ENCODE results near the gene GHR.

GHR gene

DNA sequence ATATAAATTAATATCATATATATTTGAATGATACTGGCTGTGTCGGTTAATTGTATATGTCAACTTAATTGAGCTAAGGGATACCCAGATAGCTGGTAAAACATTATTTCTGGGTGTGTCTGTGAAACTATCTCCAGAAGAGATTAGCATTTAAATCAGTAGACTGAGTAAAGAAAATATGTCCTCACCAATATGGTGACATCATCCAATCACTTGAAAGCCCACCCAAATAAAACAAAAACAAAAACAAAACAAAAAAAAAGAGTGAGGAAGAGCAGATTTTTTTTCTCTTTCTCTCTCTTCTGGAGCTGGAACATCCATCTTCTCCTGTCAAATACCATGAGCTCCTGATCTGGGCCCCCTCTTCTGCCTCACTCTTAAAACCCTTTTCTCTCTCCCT lies 317.7 kb downstream of the GHR start:
- ATAC-seq = no peak
- TF ChIP-seq ESRRG (CRISPR knock-in tag; IDR thresholded peaks at IDR 0.05) (no peak), TCF4 (CRISPR knock-in tag; IDR thresholded peaks at IDR 0.05; ENCODE audit: borderline replicate concordance) (no peak), GLIS3 (CRISPR knock-in tag; IDR thresholded peaks at IDR 0.05) (no peak)
- TF ChIP-seq, protein P1, sequence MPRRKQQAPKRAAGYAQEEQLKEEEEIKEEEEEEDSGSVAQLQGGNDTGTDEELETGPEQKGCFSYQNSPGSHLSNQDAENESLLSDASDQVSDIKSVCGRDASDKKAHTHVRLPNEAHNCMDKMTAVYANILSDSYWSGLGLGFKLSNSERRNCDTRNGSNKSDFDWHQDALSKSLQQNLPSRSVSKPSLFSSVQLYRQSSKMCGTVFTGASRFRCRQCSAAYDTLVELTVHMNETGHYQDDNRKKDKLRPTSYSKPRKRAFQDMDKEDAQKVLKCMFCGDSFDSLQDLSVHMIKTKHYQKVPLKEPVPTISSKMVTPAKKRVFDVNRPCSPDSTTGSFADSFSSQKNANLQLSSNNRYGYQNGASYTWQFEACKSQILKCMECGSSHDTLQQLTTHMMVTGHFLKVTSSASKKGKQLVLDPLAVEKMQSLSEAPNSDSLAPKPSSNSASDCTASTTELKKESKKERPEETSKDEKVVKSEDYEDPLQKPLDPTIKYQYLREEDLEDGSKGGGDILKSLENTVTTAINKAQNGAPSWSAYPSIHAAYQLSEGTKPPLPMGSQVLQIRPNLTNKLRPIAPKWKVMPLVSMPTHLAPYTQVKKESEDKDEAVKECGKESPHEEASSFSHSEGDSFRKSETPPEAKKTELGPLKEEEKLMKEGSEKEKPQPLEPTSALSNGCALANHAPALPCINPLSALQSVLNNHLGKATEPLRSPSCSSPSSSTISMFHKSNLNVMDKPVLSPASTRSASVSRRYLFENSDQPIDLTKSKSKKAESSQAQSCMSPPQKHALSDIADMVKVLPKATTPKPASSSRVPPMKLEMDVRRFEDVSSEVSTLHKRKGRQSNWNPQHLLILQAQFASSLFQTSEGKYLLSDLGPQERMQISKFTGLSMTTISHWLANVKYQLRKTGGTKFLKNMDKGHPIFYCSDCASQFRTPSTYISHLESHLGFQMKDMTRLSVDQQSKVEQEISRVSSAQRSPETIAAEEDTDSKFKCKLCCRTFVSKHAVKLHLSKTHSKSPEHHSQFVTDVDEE (CRISPR knock-in tag; IDR thresholded peaks at IDR 0.05) = no peak
- TF ChIP-seq, protein P2, sequence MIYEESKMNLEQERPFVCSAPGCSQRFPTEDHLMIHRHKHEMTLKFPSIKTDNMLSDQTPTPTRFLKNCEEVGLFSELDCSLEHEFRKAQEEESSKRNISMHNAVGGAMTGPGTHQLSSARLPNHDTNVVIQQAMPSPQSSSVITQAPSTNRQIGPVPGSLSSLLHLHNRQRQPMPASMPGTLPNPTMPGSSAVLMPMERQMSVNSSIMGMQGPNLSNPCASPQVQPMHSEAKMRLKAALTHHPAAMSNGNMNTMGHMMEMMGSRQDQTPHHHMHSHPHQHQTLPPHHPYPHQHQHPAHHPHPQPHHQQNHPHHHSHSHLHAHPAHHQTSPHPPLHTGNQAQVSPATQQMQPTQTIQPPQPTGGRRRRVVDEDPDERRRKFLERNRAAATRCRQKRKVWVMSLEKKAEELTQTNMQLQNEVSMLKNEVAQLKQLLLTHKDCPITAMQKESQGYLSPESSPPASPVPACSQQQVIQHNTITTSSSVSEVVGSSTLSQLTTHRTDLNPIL (CRISPR knock-in tag; IDR thresholded peaks at IDR 0.05; ENCODE audit: low read depth) = no peak

GRCh38 chr5:42745426-42745825 lies 322.2 kb downstream of the GHR start:
- ATAC-seq = no peak

DNA sequence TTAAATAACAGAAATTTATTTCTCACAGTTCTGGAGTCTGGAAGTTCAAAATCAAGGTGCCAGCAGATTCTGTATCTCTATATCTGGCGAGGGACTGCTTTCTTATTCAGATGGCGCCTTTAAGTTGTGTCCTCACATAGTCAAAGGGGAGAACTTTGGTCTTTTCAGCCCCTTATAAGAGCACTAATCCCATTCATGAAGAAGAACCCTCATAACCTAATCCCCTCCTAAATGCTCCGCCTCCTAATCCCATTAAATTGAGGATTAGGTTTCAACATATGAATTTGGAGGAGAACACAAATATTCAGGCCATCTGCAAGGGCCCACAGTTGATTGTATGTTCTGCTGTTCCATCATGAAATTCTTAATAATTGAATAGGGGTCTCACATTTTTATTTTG lies 322.6 kb downstream of the GHR start:
- ATAC-seq = no peak
- TF ChIP-seq ZC3H10 (CRISPR knock-in tag; IDR thresholded peaks at IDR 0.05) (no peak), ZNF70 (CRISPR knock-in tag; IDR thresholded peaks at IDR 0.05) (no peak), SNAI2 (CRISPR knock-in tag; IDR thresholded peaks at IDR 0.05) (no peak), ISL1 (CRISPR knock-in tag; IDR thresholded peaks at IDR 0.05) (no peak), TCF4 (CRISPR knock-in tag; IDR thresholded peaks at IDR 0.05; ENCODE audit: borderline replicate concordance) (no peak), ZNF565 (CRISPR knock-in tag; conservative IDR thresholded peaks at IDR 0.05; ENCODE audit: low read depth) (no peak), OSR1 (CRISPR knock-in tag; IDR thresholded peaks at IDR 0.05) (no peak), ZFP30 (CRISPR knock-in tag; IDR thresholded peaks at IDR 0.05) (no peak), TOX (CRISPR knock-in tag; IDR thresholded peaks at IDR 0.05; ENCODE audit: borderline replicate concordance) (no peak), ZFP3 (CRISPR knock-in tag; IDR thresholded peaks at IDR 0.05) (no peak), RARB (CRISPR knock-in tag; IDR thresholded peaks at IDR 0.05) (no peak), BACH2 (CRISPR knock-in tag; IDR thresholded peaks at IDR 0.05; ENCODE audit: borderline replicate concordance) (no peak), ESRRG (CRISPR knock-in tag; IDR thresholded peaks at IDR 0.05) (no peak), CSDC2 (CRISPR knock-in tag; IDR thresholded peaks at IDR 0.05) (no peak), ZNF8 (CRISPR knock-in tag; IDR thresholded peaks at IDR 0.05) (no peak)
- TF ChIP-seq, protein P3, sequence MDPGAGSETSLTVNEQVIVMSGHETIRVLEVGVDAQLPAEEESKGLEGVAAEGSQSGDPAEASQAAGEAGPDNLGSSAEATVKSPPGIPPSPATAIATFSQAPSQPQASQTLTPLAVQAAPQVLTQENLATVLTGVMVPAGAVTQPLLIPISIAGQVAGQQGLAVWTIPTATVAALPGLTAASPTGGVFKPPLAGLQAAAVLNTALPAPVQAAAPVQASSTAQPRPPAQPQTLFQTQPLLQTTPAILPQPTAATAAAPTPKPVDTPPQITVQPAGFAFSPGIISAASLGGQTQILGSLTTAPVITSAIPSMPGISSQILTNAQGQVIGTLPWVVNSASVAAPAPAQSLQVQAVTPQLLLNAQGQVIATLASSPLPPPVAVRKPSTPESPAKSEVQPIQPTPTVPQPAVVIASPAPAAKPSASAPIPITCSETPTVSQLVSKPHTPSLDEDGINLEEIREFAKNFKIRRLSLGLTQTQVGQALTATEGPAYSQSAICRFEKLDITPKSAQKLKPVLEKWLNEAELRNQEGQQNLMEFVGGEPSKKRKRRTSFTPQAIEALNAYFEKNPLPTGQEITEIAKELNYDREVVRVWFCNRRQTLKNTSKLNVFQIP (CRISPR knock-in tag; IDR thresholded peaks at IDR 0.05; ENCODE audit: borderline replicate concordance, low read depth) = no peak

More at GRCh38 chr5:42745426-42745825, 322.2 kb downstream of the GHR start:
- no peak for TF ChIP-seq CSRNP3 (CRISPR knock-in tag; IDR thresholded peaks at IDR 0.05)
- no peak for TF ChIP-seq ZC3H10 (CRISPR knock-in tag; IDR thresholded peaks at IDR 0.05)
- TF ChIP-seq OSR1 (CRISPR knock-in tag; IDR thresholded peaks at IDR 0.05) = no peak
- TF ChIP-seq ZFP30 (CRISPR knock-in tag; IDR thresholded peaks at IDR 0.05) = no peak
- TF ChIP-seq, protein P1 (CRISPR knock-in tag; IDR thresholded peaks at IDR 0.05) = no peak
- TF ChIP-seq TCF4 (CRISPR knock-in tag; IDR thresholded peaks at IDR 0.05; ENCODE audit: borderline replicate concordance) = no peak
- TF ChIP-seq RARB (CRISPR knock-in tag; IDR thresholded peaks at IDR 0.05) = no peak
- TF ChIP-seq ZNF70 (CRISPR knock-in tag; IDR thresholded peaks at IDR 0.05) = no peak
- TF ChIP-seq GLIS3 (CRISPR knock-in tag; IDR thresholded peaks at IDR 0.05) = no peak
- no peak for TF ChIP-seq BACH2 (CRISPR knock-in tag; IDR thresholded peaks at IDR 0.05; ENCODE audit: borderline replicate concordance)
- TF ChIP-seq TOX (CRISPR knock-in tag; IDR thresholded peaks at IDR 0.05; ENCODE audit: borderline replicate concordance) = no peak
- no peak for TF ChIP-seq SNAI2 (CRISPR knock-in tag; IDR thresholded peaks at IDR 0.05)
- no peak for TF ChIP-seq ZNF565 (CRISPR knock-in tag; conservative IDR thresholded peaks at IDR 0.05; ENCODE audit: low read depth)
